HG03521 (cell line): ENCODE results near the gene PARP15.

Experiments used
- ATAC-seq: cut with Tn5 transposase; IDR thresholded peaks from one replicate; pipeline ENCODE4 v1.9.1; 2021; ENCODE audit warnings: mild to moderate bottlenecking, moderate library complexity; ENCODE audit not compliant: unreplicated experiment

Gene PARP15

GRCh38 chr3:122568755-122569154, 8.7 kb upstream of the PARP15 start:
- ATAC-seq, result no peak

GRCh38 chr3:122572940-122573412, 4.5 kb upstream of the PARP15 start:
- no peak for ATAC-seq

- ATAC-seq, result peak; percentile 79
These were observed 1.1 kb upstream of the PARP15 start for GRCh38 chr3:122576174-122576940.

- ATAC-seq, result no peak
These were observed 755 bp downstream of the PARP15 start for GRCh38 chr3:122578069-122578740.

GRCh38 chr3:122580470-122580869, 3.0 kb downstream of the PARP15 start:
- no peak for ATAC-seq

GRCh38 chr3:122581622-122582021, 4.2 kb downstream of the PARP15 start:
- no peak for ATAC-seq

- ATAC-seq, result no peak
These were observed 4.9 kb downstream of the PARP15 start for GRCh38 chr3:122582390-122582789.

- no peak for ATAC-seq
These were observed 8.6 kb downstream of the PARP15 start for GRCh38 chr3:122586098-122586497.

GRCh38 chr3:122586773-122587485, 9.5 kb downstream of the PARP15 start:
- no peak for ATAC-seq

GRCh38 chr3:122587572-122587971, 10.1 kb downstream of the PARP15 start:
- ATAC-seq, result no peak

GRCh38 chr3:122589297-122589696, 11.8 kb downstream of the PARP15 start:
- no peak for ATAC-seq

- ATAC-seq, result no peak
These were observed 13.2 kb downstream of the PARP15 start for GRCh38 chr3:122590610-122591009.

GRCh38 chr3:122594025-122594424, 16.6 kb downstream of the PARP15 start:
- ATAC-seq, result no peak

- ATAC-seq, result no peak
These were observed 20.7 kb downstream of the PARP15 start for GRCh38 chr3:122598151-122598550.

- ATAC-seq, result no peak
These were observed 21.1 kb downstream of the PARP15 start for GRCh38 chr3:122598556-122598955.

GRCh38 chr3:122602011-122602710, 24.7 kb downstream of the PARP15 start:
- ATAC-seq, result no peak

GRCh38 chr3:122603056-122603455, 25.6 kb downstream of the PARP15 start:
- ATAC-seq, result no peak

- no peak for ATAC-seq
These were observed 28.9 kb downstream of the PARP15 start for GRCh38 chr3:122606330-122606729.

GRCh38 chr3:122608916-122609315, 31.5 kb downstream of the PARP15 start:
- no peak for ATAC-seq

GRCh38 chr3:122609798-122610559, 32.5 kb downstream of the PARP15 start:
- ATAC-seq, result peak; percentile 95
